HL-60 (cell line): ENCODE data around the gene CHAC2.

Experiments
- CTCF ChIP-seq: IDR thresholded peaks from one replicate; pipeline ENCODE4 v1.5.1; 2011; ENCODE audit warnings: low read length, control low read depth, inconsistent platforms; ENCODE audit not compliant: insufficient read depth
- GABPA ChIP-seq: IDR thresholded peaks from 2 replicates; pipeline ENCODE4 v1.6.1; 2012; ENCODE audit warnings: low read depth
- POLR2AphosphoS5 ChIP-seq: IDR thresholded peaks from 2 replicates; pipeline ENCODE4 v1.6.1; 2012; ENCODE audit warnings: low read depth
- REST ChIP-seq: IDR thresholded peaks from 2 replicates; pipeline ENCODE4 v1.6.1; 2012; ENCODE audit warnings: low read depth; ENCODE audit not compliant: insufficient replicate concordance
- SPI1 ChIP-seq: IDR thresholded peaks from 2 replicates; pipeline ENCODE4 v1.6.1; 2012; ENCODE audit warnings: low read depth, mild to moderate bottlenecking, borderline replicate concordance

DNA sequence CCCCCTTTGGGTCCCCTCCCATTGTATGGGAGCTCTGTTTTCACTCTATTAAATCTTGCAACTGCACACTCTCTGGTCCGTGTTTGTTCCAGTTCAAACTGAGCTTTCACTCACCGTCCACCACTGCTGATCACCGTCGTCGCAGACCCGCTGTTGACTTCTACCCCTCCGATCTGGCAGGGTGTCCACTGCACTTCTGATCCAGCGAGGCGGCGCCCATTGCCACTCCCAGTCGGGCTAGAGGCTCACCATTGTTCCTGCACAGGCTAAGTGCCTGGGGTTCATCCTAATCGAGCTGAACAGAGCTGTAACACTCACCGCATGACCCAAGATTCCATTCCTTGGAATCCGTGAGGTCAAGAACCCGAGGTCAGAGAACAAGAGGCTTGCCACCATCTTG lies 11.0 kb upstream of the CHAC2 start:
- TF ChIP-seq CTCF (no peak), POLR2AphosphoS5 (no peak), GABPA (no peak), REST (no peak), SPI1 (no peak)
